ENCODE measurements around the gene GTPBP1. TPM values are rescaled to one million over a fixed set of nuclear protein-coding genes. Genes with fewer than 3 reads are reported as not detected.

Gene GTPBP1
- total RNA-seq, 4 donors from 2014 or later, result 16.2 to 71.5 (median 56.1) TPM

GRCh38 chr22:38757464-38757757 lies 51.7 kb downstream of the GTPBP1 start:
- Histone ChIP-seq H3K4me3 (no peak overlapping the region), H3K36me3 (no peaks in the 10 kb centered on the region), H3K4me1 (peaks cover 3 to 10% of the 10 kb centered on the region in 2 donors), H3K27me3 (no peaks in the 10 kb centered on the region), H3K9me3 (no peaks in the 10 kb centered on the region), H3K27ac (no peak overlapping the region)
- TF ChIP-seq CTCF (IDR thresholded peaks at IDR 0.05) (no peak), POLR2A (IDR thresholded peaks at IDR 0.05) (no peak)
- no peak for DNase-seq
- intact Hi-C loops (cut with DNase I; ENCODE audit: low total_unique reads), result loop anchor here (5.0 kb wide), 1 partner anchor 35 kb away; the partner anchor contains the start of gene DNAL4

GRCh38 chr22:38758276-38758945 lies 52.7 kb downstream of the GTPBP1 start:
- no peak for DNase-seq
- Histone ChIP-seq H3K9me3 (no peaks in the 10 kb centered on the region), H3K36me3 (no peaks in the 10 kb centered on the region), H3K27ac (no peak overlapping the region), H3K4me1 (peaks cover 3 to 7% of the 10 kb centered on the region in 2 donors), H3K27me3 (no peaks in the 10 kb centered on the region), H3K4me3 (no peak overlapping the region)
- TF ChIP-seq POLR2A (IDR thresholded peaks at IDR 0.05) (no peak), CTCF (IDR thresholded peaks at IDR 0.05) (no peak)
- intact Hi-C loops (cut with DNase I; ENCODE audit: low total_unique reads), result loop anchor here (5.0 kb wide), 1 partner anchor 34 kb away; the partner anchor contains the start of gene DNAL4

- no peak for DNase-seq
- peaks cover 0 to 2% of the 10 kb centered on the region in 2 donors for H3K4me1 ChIP-seq
- no peaks in the 10 kb centered on the region for H3K36me3 ChIP-seq
- no peak for TF ChIP-seq CTCF (IDR thresholded peaks at IDR 0.05)
- TF ChIP-seq POLR2A (IDR thresholded peaks at IDR 0.05), result no peak
- intact Hi-C loops (cut with DNase I; ENCODE audit: low total_unique reads), result loop anchor here (5.0 kb wide), 1 partner anchor 33 kb away; the partner anchor contains the start of gene DNAL4
- no peaks in the 10 kb centered on the region for H3K27me3 ChIP-seq
- no peak overlapping the region for H3K4me3 ChIP-seq
- H3K27ac ChIP-seq, result no peak overlapping the region
- H3K9me3 ChIP-seq, result no peaks in the 10 kb centered on the region
Observed at GRCh38 chr22:38759005-38759404, 53.3 kb downstream of the GTPBP1 start.

- Histone ChIP-seq H3K9me3 (no peaks in the 10 kb centered on the region), H3K4me3 (no peak overlapping the region), H3K27ac (no peak overlapping the region), H3K4me1 (no peaks in the 10 kb centered on the region), H3K27me3 (no peaks in the 10 kb centered on the region), H3K36me3 (no peaks in the 10 kb centered on the region)
- DNase-seq, result no peak
- no peak for TF ChIP-seq CTCF (IDR thresholded peaks at IDR 0.05)
- no peak for TF ChIP-seq POLR2A (IDR thresholded peaks at IDR 0.05)
- intact Hi-C loops (cut with DNase I; ENCODE audit: low total_unique reads), result no loop called here
Observed at GRCh38 chr22:38760477-38761201, 54.9 kb downstream of the GTPBP1 start.

Data from uterus (tissue), 4 donors.